GM23338 (cell line): Measurements from ENCODE around the gene PLAAT5.

ENCODE experiments used
- EZH2phosphoT487 ChIP-seq: fragments of 200-600 bp; sonication (generic); IDR thresholded peaks from one replicate; pipeline ENCODE4 v1.8.1; 2018; ENCODE audit warnings: antibody characterized with exemption; ENCODE audit not compliant: unreplicated experiment
- JUNB ChIP-seq: IDR thresholded peaks from one replicate; pipeline ENCODE4 v1.6.1; 2016; ENCODE audit warnings: antibody characterized with exemption; ENCODE audit not compliant: unreplicated experiment
- POLR2AphosphoS5 ChIP-seq: IDR thresholded peaks from 2 replicates; pipeline ENCODE4 v1.6.1; 2016; ENCODE audit warnings: antibody characterized with exemption, low read depth
- STAT1 ChIP-seq: IDR thresholded peaks from one replicate; pipeline ENCODE4 v1.6.1; 2016; ENCODE audit warnings: antibody characterized with exemption; ENCODE audit not compliant: unreplicated experiment
- TF ChIP-seq, protein P1 (sequence below), 2 experiments: fragments of 200-600 bp in 1 of 2; sonication (generic) in 1 of 2; conservative IDR thresholded peaks; 2 replicates each; pipeline versions ENCODE4 v1.5.1 to v1.6.1; 2016 to 2017; ENCODE audit warnings: antibody characterized with exemption in 2 of 2, low read depth in 2 of 2, mild to moderate bottlenecking in 2 of 2, moderate library complexity in 1 of 2

GRCh38 chr11:63485777-63486176 lies 5.2 kb downstream of the PLAAT5 start:
- TF ChIP-seq, protein P1, sequence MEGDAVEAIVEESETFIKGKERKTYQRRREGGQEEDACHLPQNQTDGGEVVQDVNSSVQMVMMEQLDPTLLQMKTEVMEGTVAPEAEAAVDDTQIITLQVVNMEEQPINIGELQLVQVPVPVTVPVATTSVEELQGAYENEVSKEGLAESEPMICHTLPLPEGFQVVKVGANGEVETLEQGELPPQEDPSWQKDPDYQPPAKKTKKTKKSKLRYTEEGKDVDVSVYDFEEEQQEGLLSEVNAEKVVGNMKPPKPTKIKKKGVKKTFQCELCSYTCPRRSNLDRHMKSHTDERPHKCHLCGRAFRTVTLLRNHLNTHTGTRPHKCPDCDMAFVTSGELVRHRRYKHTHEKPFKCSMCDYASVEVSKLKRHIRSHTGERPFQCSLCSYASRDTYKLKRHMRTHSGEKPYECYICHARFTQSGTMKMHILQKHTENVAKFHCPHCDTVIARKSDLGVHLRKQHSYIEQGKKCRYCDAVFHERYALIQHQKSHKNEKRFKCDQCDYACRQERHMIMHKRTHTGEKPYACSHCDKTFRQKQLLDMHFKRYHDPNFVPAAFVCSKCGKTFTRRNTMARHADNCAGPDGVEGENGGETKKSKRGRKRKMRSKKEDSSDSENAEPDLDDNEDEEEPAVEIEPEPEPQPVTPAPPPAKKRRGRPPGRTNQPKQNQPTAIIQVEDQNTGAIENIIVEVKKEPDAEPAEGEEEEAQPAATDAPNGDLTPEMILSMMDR (conservative IDR thresholded peaks at IDR 0.05; ENCODE audit: low read depth in 2 of 2), result no peak
- TF ChIP-seq JUNB, result no peak
- no peak for TF ChIP-seq POLR2AphosphoS5
- TF ChIP-seq EZH2phosphoT487, result no peak
- no peak for TF ChIP-seq STAT1
